Karpas-422 (cell line): Measurements from ENCODE around the gene RPS17. TPM values are rescaled to one million over a fixed set of nuclear protein-coding genes. Genes with fewer than 3 reads are reported as not detected.

Experiments
- DNase-seq: peaks from one replicate; pipeline ENCODE4 v3.0.0-alpha.2; 2015
- H2AFZ ChIP-seq: fragments of 200-600 bp; sonication (generic); 2 replicates; pipeline ENCODE4 v1.6.1; 2014; ENCODE audit warnings: antibody characterized with exemption, low read length, mixed read lengths
- H3K27ac ChIP-seq: fragments of 200-600 bp; sonication (generic); 2 replicates; pipeline ENCODE4 v1.5.1; 2014; ENCODE audit warnings: mild to moderate bottlenecking, low read length, moderate library complexity
- H3K27me3 ChIP-seq: fragments of 200-600 bp; sonication (generic); 2 replicates; pipeline ENCODE4 v1.6.1; 2014; ENCODE audit warnings: low read length, mixed read lengths
- H3K36me3 ChIP-seq: fragments of 200-600 bp; sonication (generic); 2 replicates; pipeline ENCODE4 v1.6.1; 2014; ENCODE audit warnings: low read length, mixed read lengths; ENCODE audit not compliant: insufficient read depth
- H3K4me1 ChIP-seq: fragments of 200-600 bp; sonication (generic); 2 replicates; pipeline ENCODE4 v1.6.1; 2014; ENCODE audit warnings: mild to moderate bottlenecking, low read length, mixed read lengths
- H3K4me2 ChIP-seq: fragments of 200-600 bp; sonication (generic); 2 replicates; pipeline ENCODE4 v1.6.1; 2014; ENCODE audit warnings: low read length, low read depth, mild to moderate bottlenecking; ENCODE audit not compliant: poor library complexity, severe bottlenecking
- H3K4me3 ChIP-seq: fragments of 200-600 bp; sonication (generic); 2 replicates; pipeline ENCODE4 v1.5.1; 2014; ENCODE audit warnings: mild to moderate bottlenecking, antibody characterized with exemption, low read length, mixed read lengths
- H3K79me2 ChIP-seq: fragments of 200-600 bp; sonication (generic); 2 replicates; pipeline ENCODE4 v1.6.1; 2014; ENCODE audit warnings: mild to moderate bottlenecking, low read length, mixed read lengths
- H3K9ac ChIP-seq: fragments of 200-600 bp; sonication (generic); 2 replicates; pipeline ENCODE4 v1.6.0; 2014; ENCODE audit warnings: low read length
- H3K9me2 ChIP-seq: fragments of 200-600 bp; sonication (generic), shearing (Covaris generic); replicated peaks from 2 replicates; pipeline ENCODE4 v1.6.0; 2014; ENCODE audit warnings: mild to moderate bottlenecking, low read length, moderate library complexity; ENCODE audit not compliant: insufficient read depth
- H3K9me3 ChIP-seq: fragments of 300-700, 200-600 bp; sonication (generic); 2 replicates; pipeline ENCODE4 v1.6.1; 2014; ENCODE audit warnings: low read length, mixed read lengths
- H4K20me1 ChIP-seq: fragments of 200-600 bp; sonication (generic); 2 replicates; pipeline ENCODE4 v1.6.1; 2014; ENCODE audit warnings: mild to moderate bottlenecking, antibody characterized with exemption, low read length, low read depth; ENCODE audit not compliant: insufficient read depth
- total RNA-seq: library from RNA; depleted of rRNA; stranded (reverse); fragments of >200 nt; shearing (Covaris generic); gene quantifications from 2 replicates; pipeline ENCODE4 v1.2.3, GENCODE V29; 2014; ENCODE audit warnings: low replicate concordance

The RPS17 gene
- total RNA-seq, 1 experiment from 2014 or later = 5,133 TPM

GRCh38 chr15:82554351-82554750 is 14.1 kb upstream of the RPS17 start:
- Histone ChIP-seq H3K36me3 (no peaks in the 10 kb centered on the region), H3K79me2 (no peaks in the 10 kb centered on the region), H3K4me1 (no peaks in the 10 kb centered on the region), H4K20me1 (no peaks in the 10 kb centered on the region), H3K9ac (no peak overlapping the region), H3K27me3 (no peaks in the 10 kb centered on the region), H3K4me2 (no peak overlapping the region), H3K9me2 (no peaks in the 10 kb centered on the region), H2AFZ (no peak overlapping the region), H3K27ac (no peak overlapping the region), H3K4me3 (no peak overlapping the region), H3K9me3 (no peaks in the 10 kb centered on the region)
- DNase-seq = no peak

- Histone ChIP-seq H3K9me3 (no peaks in the 10 kb centered on the region), H3K4me1 (no peaks in the 10 kb centered on the region), H3K27ac (no peak overlapping the region), H3K4me2 (no peak overlapping the region), H3K9me2 (no peaks in the 10 kb centered on the region), H3K79me2 (no peaks in the 10 kb centered on the region), H2AFZ (no peak overlapping the region), H4K20me1 (no peaks in the 10 kb centered on the region), H3K36me3 (no peaks in the 10 kb centered on the region), H3K27me3 (no peaks in the 10 kb centered on the region), H3K4me3 (no peak overlapping the region), H3K9ac (no peak overlapping the region)
- no peak for DNase-seq
Observed at GRCh38 chr15:82553846-82554245, 13.6 kb upstream of the RPS17 start.

- no peak for DNase-seq
- Histone ChIP-seq H3K4me2 (no peak overlapping the region), H3K9me2 (no peaks in the 10 kb centered on the region), H3K9ac (no peak overlapping the region), H3K27ac (no peak overlapping the region), H3K27me3 (no peaks in the 10 kb centered on the region), H4K20me1 (no peaks in the 10 kb centered on the region), H3K36me3 (no peaks in the 10 kb centered on the region), H2AFZ (no peak overlapping the region), H3K4me1 (no peaks in the 10 kb centered on the region), H3K79me2 (no peaks in the 10 kb centered on the region), H3K9me3 (no peaks in the 10 kb centered on the region), H3K4me3 (no peak overlapping the region)
Observed at GRCh38 chr15:82552861-82553260, 12.6 kb upstream of the RPS17 start.

GRCh38 chr15:82551646-82552247 is 11.5 kb upstream of the RPS17 start:
- Histone ChIP-seq H3K4me3 (no peak overlapping the region), H3K9ac (no peak overlapping the region), H3K36me3 (no peaks in the 10 kb centered on the region), H3K4me1 (no peaks in the 10 kb centered on the region), H3K9me3 (no peaks in the 10 kb centered on the region), H3K27ac (no peak overlapping the region), H3K79me2 (no peaks in the 10 kb centered on the region), H3K4me2 (no peak overlapping the region), H4K20me1 (no peaks in the 10 kb centered on the region), H3K9me2 (no peaks in the 10 kb centered on the region), H3K27me3 (no peaks in the 10 kb centered on the region), H2AFZ (no peak overlapping the region)
- DNase-seq = no peak

- no peaks in the 10 kb centered on the region for H3K36me3 ChIP-seq
- H3K9me3 ChIP-seq = no peaks in the 10 kb centered on the region
- no peak overlapping the region for H2AFZ ChIP-seq
- H3K9ac ChIP-seq = no peak overlapping the region
- H3K4me1 ChIP-seq = no peaks in the 10 kb centered on the region
- no peaks in the 10 kb centered on the region for H4K20me1 ChIP-seq
- no peak overlapping the region for H3K27ac ChIP-seq
- H3K4me2 ChIP-seq = no peak overlapping the region
- no peaks in the 10 kb centered on the region for H3K27me3 ChIP-seq
- no peaks in the 10 kb centered on the region for H3K9me2 ChIP-seq
- DNase-seq = no peak
- H3K79me2 ChIP-seq = no peaks in the 10 kb centered on the region
- H3K4me3 ChIP-seq = no peak overlapping the region
Observed at GRCh38 chr15:82549199-82549665, 9.0 kb upstream of the RPS17 start.

- H3K4me1 ChIP-seq = no peaks in the 10 kb centered on the region
- no peak for DNase-seq
- no peak overlapping the region for H3K27ac ChIP-seq
- no peak overlapping the region for H3K4me3 ChIP-seq
- no peak overlapping the region for H3K9ac ChIP-seq
- H3K9me2 ChIP-seq = no peaks in the 10 kb centered on the region
- H3K79me2 ChIP-seq = no peaks in the 10 kb centered on the region
- H2AFZ ChIP-seq = no peak overlapping the region
- no peaks in the 10 kb centered on the region for H4K20me1 ChIP-seq
- H3K9me3 ChIP-seq = no peaks in the 10 kb centered on the region
- no peaks in the 10 kb centered on the region for H3K27me3 ChIP-seq
- H3K36me3 ChIP-seq = no peaks in the 10 kb centered on the region
- no peak overlapping the region for H3K4me2 ChIP-seq
Observed at GRCh38 chr15:82548700-82549099, 8.4 kb upstream of the RPS17 start.

GRCh38 chr15:82545478-82545877 is 5.2 kb upstream of the RPS17 start:
- no peaks in the 10 kb centered on the region for H3K27me3 ChIP-seq
- H2AFZ ChIP-seq = no peak overlapping the region
- no peaks in the 10 kb centered on the region for H3K36me3 ChIP-seq
- no peak overlapping the region for H3K27ac ChIP-seq
- no peaks in the 10 kb centered on the region for H3K9me2 ChIP-seq
- H3K4me3 ChIP-seq = no peak overlapping the region
- H3K9me3 ChIP-seq = no peaks in the 10 kb centered on the region
- DNase-seq = no peak
- no peak overlapping the region for H3K9ac ChIP-seq
- no peaks in the 10 kb centered on the region for H4K20me1 ChIP-seq
- H3K4me2 ChIP-seq = no peak overlapping the region
- H3K4me1 ChIP-seq = peaks cover 5% of the 10 kb centered on the region
- H3K79me2 ChIP-seq = peaks cover 6% of the 10 kb centered on the region

- Histone ChIP-seq H3K4me3 (no peak overlapping the region), H3K4me2 (no peak overlapping the region), H3K9ac (no peak overlapping the region), H3K27ac (no peak overlapping the region), H3K79me2 (peaks cover 9% of the 10 kb centered on the region), H4K20me1 (peaks cover under 1% of the 10 kb centered on the region; the same call in 1 of the 2 replicates), H3K9me2 (no peaks in the 10 kb centered on the region), H3K27me3 (no peaks in the 10 kb centered on the region), H3K9me3 (no peaks in the 10 kb centered on the region), H3K4me1 (peaks cover 5% of the 10 kb centered on the region), H2AFZ (no peak overlapping the region), H3K36me3 (no peaks in the 10 kb centered on the region)
- no peak for DNase-seq
Observed at GRCh38 chr15:82545002-82545401, 4.7 kb upstream of the RPS17 start.
